SK-N-SH (cell line): ENCODE measurements around the gene BTBD9. TPM values are rescaled to one million over a fixed set of nuclear protein-coding genes. Genes with fewer than 3 reads are reported as not detected.

ENCODE experiments used
- CTCF ChIA-PET: fragments of 300-600, 350-600 bp; formaldehyde crosslinking; extraction: SDS; loops from one replicate; lab custom pipeline; 2021; lab: Yijun Ruan, JAX
- POLR2A ChIA-PET: fragments of 350-600 bp; sonication (Branson Sonifier 250); formaldehyde crosslinking; extraction: SDS; loops from one replicate; lab custom pipeline; 2020; ENCODE audit warnings: antibody characterized with exemption, inconsistent platforms; lab: Yijun Ruan, JAX
- DNase-seq: peaks from one replicate; pipeline ENCODE4 v3.0.0; 2012
- H2AFZ ChIP-seq: fragments of 200-600 bp; sonication (generic); 2 replicates; pipeline ENCODE4 v1.8.1; 2016; ENCODE audit warnings: antibody characterized with exemption, mild to moderate bottlenecking, low read depth
- H3F3A ChIP-seq: fragments of 200-600 bp; sonication (generic); replicated peaks from 2 replicates; pipeline ENCODE3; 2016; ENCODE audit warnings: antibody characterized with exemption, mild to moderate bottlenecking; ENCODE audit not compliant: insufficient read depth
- H3K27ac ChIP-seq, 2 experiments: fragments of 200-500 bp in 1 of 2; fragments of 200-600 bp in 1 of 2; sonication (Bioruptor generic) in 1 of 2; sonication (generic), shearing (Covaris generic) in 1 of 2; 2 replicates each; pipeline versions ENCODE4 v1.5.1 to v1.6.1; 2014 to 2016; ENCODE audit warnings: low read depth in 2 of 2, inconsistent platforms in 1 of 2, low read length in 1 of 2, mild to moderate bottlenecking in 1 of 2, mixed read lengths in 1 of 2
- H3K27me3 ChIP-seq: fragments of 200-600 bp; sonication (generic), shearing (Covaris generic); 2 replicates; pipeline ENCODE4 v1.6.1; 2016; ENCODE audit warnings: mixed run types; ENCODE audit not compliant: insufficient read depth
- H3K36me3 ChIP-seq, 2 experiments: fragments of 200-500 bp in 1 of 2; fragments of 200-600 bp in 1 of 2; sonication (Bioruptor generic) in 1 of 2; sonication (generic) in 1 of 2; replicated peaks in 1 of 2; 2 replicates each; pipeline versions ENCODE3 to v1.5.1; 2014 to 2016; ENCODE audit warnings: low read length in 1 of 2, mild to moderate bottlenecking in 1 of 2; ENCODE audit not compliant: insufficient read depth in 2 of 2, control insufficient read depth in 1 of 2
- H3K4me1 ChIP-seq, 2 experiments: fragments of 200-500 bp in 1 of 2; fragments of 200-600 bp in 1 of 2; sonication (Bioruptor generic) in 1 of 2; sonication (generic), shearing (Covaris generic) in 1 of 2; 2 replicates each; pipeline versions ENCODE4 v1.5.1 to v1.6.1; 2014 to 2016; ENCODE audit warnings: low read depth in 1 of 2, low read length in 1 of 2, mixed run types in 1 of 2; ENCODE audit not compliant: insufficient read depth in 2 of 2, control insufficient read depth in 1 of 2
- H3K4me2 ChIP-seq: fragments of 200-600 bp; sonication (generic), shearing (Covaris generic); 2 replicates; pipeline ENCODE4 v1.6.1; 2017; ENCODE audit warnings: mixed run types
- H3K4me3 ChIP-seq, 2 experiments: fragments of 200-500 bp in 1 of 2; fragments of 200-600 bp in 1 of 2; sonication (Bioruptor generic) in 1 of 2; sonication (generic), shearing (Covaris generic) in 1 of 2; 2 replicates each; pipeline versions ENCODE4 v1.5.1 to v1.8.1; 2014 to 2016; ENCODE audit warnings: low read depth in 2 of 2, inconsistent platforms in 1 of 2, low read length in 1 of 2, mild to moderate bottlenecking in 1 of 2, mixed read lengths in 1 of 2, moderate library complexity in 1 of 2
- H3K79me2 ChIP-seq: fragments of 200-600 bp; sonication (generic); 2 replicates; pipeline ENCODE4 v1.8.1; 2017; ENCODE audit warnings: mild to moderate bottlenecking; ENCODE audit not compliant: insufficient read depth
- H3K9ac ChIP-seq: fragments of 200-600 bp; sonication (generic); 2 replicates; pipeline ENCODE4 v1.6.1; 2017; ENCODE audit warnings: mixed run types
- H3K9me2 ChIP-seq: fragments of 200-600 bp; sonication (generic); 2 replicates; pipeline ENCODE4 v1.6.1; 2017; ENCODE audit warnings: mixed run types
- H3K9me3 ChIP-seq: fragments of 200-600 bp; sonication (generic); 2 replicates; pipeline ENCODE4 v1.6.1; 2017; ENCODE audit warnings: mixed run types, mild to moderate bottlenecking, moderate library complexity
- H4K20me1 ChIP-seq: fragments of 200-600 bp; sonication (generic); 2 replicates; pipeline ENCODE4 v1.6.1; 2017; ENCODE audit warnings: mild to moderate bottlenecking, mixed run types; ENCODE audit not compliant: insufficient read depth
- CHD2 ChIP-seq: fragments of 150-350 bp; IDR thresholded peaks from 2 replicates; pipeline ENCODE4 v1.6.1; 2018; ENCODE audit warnings: low read length; ENCODE audit not compliant: partially characterized antibody
- ELF1 ChIP-seq: IDR thresholded peaks from 2 replicates; pipeline ENCODE4 v1.4.0; 2012
- EP300 ChIP-seq, 2 experiments: IDR thresholded peaks; 2 replicates each; pipeline versions ENCODE4 v1.4.0 to v1.6.1; 2012; ENCODE audit warnings: borderline replicate concordance in 1 of 2, low read depth in 1 of 2, low read length in 1 of 2
- FOXM1 ChIP-seq: IDR thresholded peaks from 2 replicates; pipeline ENCODE4 v1.4.0; 2012; ENCODE audit warnings: low read depth, mild to moderate bottlenecking
- GATA2 ChIP-seq: sonication (generic); formaldehyde crosslinking; IDR thresholded peaks from 2 replicates; pipeline ENCODE4 v1.5.0; 2020; ENCODE audit warnings: mild to moderate bottlenecking, missing genetic modification reagents
- JUND ChIP-seq: IDR thresholded peaks from 2 replicates; pipeline ENCODE4 v1.4.0; 2012
- MEF2A ChIP-seq: IDR thresholded peaks from 2 replicates; pipeline ENCODE4 v1.4.0; 2012; ENCODE audit warnings: low read depth, borderline replicate concordance
- NFIC ChIP-seq: IDR thresholded peaks from 2 replicates; pipeline ENCODE4 v1.4.0; 2012; ENCODE audit warnings: borderline replicate concordance
- PBX3 ChIP-seq: IDR thresholded peaks from 2 replicates; pipeline ENCODE4; 2012
- RFX5 ChIP-seq: IDR thresholded peaks from 2 replicates; pipeline ENCODE4 v1.6.1; 2012; ENCODE audit warnings: mild to moderate bottlenecking, improper control_type of control experiment, low read length
- SIN3A ChIP-seq: IDR thresholded peaks from 2 replicates; pipeline ENCODE4 v1.6.1; 2012; ENCODE audit warnings: low read depth, mild to moderate bottlenecking, low read length, moderate library complexity, borderline replicate concordance
- TEAD4 ChIP-seq: IDR thresholded peaks from 2 replicates; pipeline ENCODE4 v1.4.0; 2012; ENCODE audit warnings: mild to moderate bottlenecking, borderline replicate concordance; ENCODE audit not compliant: insufficient read depth
- USF2 ChIP-seq: fragments of 150-350 bp; IDR thresholded peaks from 2 replicates; pipeline ENCODE4 v1.6.1; 2017; ENCODE audit warnings: antibody characterized with exemption, low read length, low read depth, borderline replicate concordance
- YY1 ChIP-seq: IDR thresholded peaks from 2 replicates; pipeline ENCODE4 v1.4.0; 2012; ENCODE audit warnings: low read depth, mild to moderate bottlenecking
- ZBTB33 ChIP-seq: IDR thresholded peaks from 2 replicates; pipeline ENCODE4 v1.4.0; 2012; ENCODE audit warnings: low read depth, borderline replicate concordance
- WGBS: methylation state at CpG from one replicate; pipeline ENCODE4 v1.1.6; 2017; ENCODE audit warnings: low lambda C conversion rate; 5-methylcytosine and 5-hydroxymethylcytosine counted together
- polyA plus RNA-seq, 3 experiments: library from polyadenylated mRNA; depleted of rRNA; stranded (reverse); fragments of >200 nt; gene quantifications; 2 replicates each; pipeline ENCODE4 v1.2.3, GENCODE V29; 2012

Gene BTBD9
- polyA plus RNA-seq, 1 of the 3 experiments (the other 2 are of a cell fraction), result 2.2 TPM

- TF ChIP-seq PBX3 (no peak), RFX5 (no peak), FOXM1 (no peak)
Observed at GRCh38 chr6:38648629-38649028, 8.9 kb upstream of the BTBD9 start (continued).

- no peaks in the 10 kb centered on the region for H3K4me1 ChIP-seq
- H3K9me2 ChIP-seq, result no peaks in the 10 kb centered on the region
- no peak for DNase-seq
- TF ChIP-seq YY1 (no peak), MEF2A (no peak), SIN3A (no peak), CHD2 (no peak), EP300 (IDR thresholded peaks at IDR 0.05; ENCODE audit: borderline replicate concordance in 1 of 2, low read depth in 1 of 2, low read length in 1 of 2) (no peak), NFIC (no peak), ZBTB33 (no peak), ELF1 (no peak), GATA2 (CRISPR knock-in tag) (no peak), TEAD4 (no peak), JUND (no peak), RFX5 (no peak), USF2 (no peak)
- no peaks in the 10 kb centered on the region for H4K20me1 ChIP-seq
- no peaks in the 10 kb centered on the region for H3K36me3 ChIP-seq
- H2AFZ ChIP-seq, result no peak overlapping the region
- no peaks in the 10 kb centered on the region for H3K9me3 ChIP-seq
- H3K4me2 ChIP-seq, result no peak overlapping the region
- H3K4me3 ChIP-seq, result no peak overlapping the region
- H3K27me3 ChIP-seq, result no peaks in the 10 kb centered on the region
- no peaks in the 10 kb centered on the region for H3F3A ChIP-seq
- POLR2A ChIA-PET, result no interaction called here
- CTCF ChIA-PET, result no interaction called here
- 0 out of 2 replicates have a peak, but pooled peaks cover 5% of the 10 kb centered on the region for H3K79me2 ChIP-seq
- WGBS, result 79% methylated on average over 3 of the region's 3 CpGs
- H3K27ac ChIP-seq, result no peak overlapping the region
- no peak overlapping the region for H3K9ac ChIP-seq
Observed at GRCh38 chr6:38646166-38646878, 6.6 kb upstream of the BTBD9 start.
